HG03095 (cell line): Measurements from ENCODE around the gene KRT14.
"Not testable (repeated sequence)": the region's sequence is repeated elsewhere in the genome, so short reads cannot be mapped to it uniquely, and the experiment has no call there.

ENCODE experiments used
- ATAC-seq: cut with Tn5 transposase; IDR thresholded peaks from one replicate; pipeline ENCODE4 v1.9.1; 2021; ENCODE audit warnings: moderate library complexity; ENCODE audit not compliant: unreplicated experiment

The KRT14 gene

GRCh38 chr17:41580244-41580575 is 6.5 kb downstream of the KRT14 start:
- no peak for ATAC-seq

GRCh38 chr17:41579484-41580243 is 7.0 kb downstream of the KRT14 start:
- no peak for ATAC-seq

GRCh38 chr17:41578971-41579370 is 7.7 kb downstream of the KRT14 start:
- no peak for ATAC-seq

GRCh38 chr17:41578538-41578937 is 8.2 kb downstream of the KRT14 start:
- no peak for ATAC-seq

- not testable (repeated sequence) for ATAC-seq
These were observed 10.0 kb downstream of the KRT14 start for GRCh38 chr17:41576740-41577139.

GRCh38 chr17:41575336-41575735 is 11.4 kb downstream of the KRT14 start:
- no peak for ATAC-seq

- ATAC-seq, result no peak
These were observed 14.9 kb downstream of the KRT14 start, which contains the start of gene KRT9 for GRCh38 chr17:41571561-41572434. Gene KRT9 (minus strand): TSS chr17:41572059. CDS start chr17:41571992, 67 bp downstream.

- no peak for ATAC-seq
These were observed 19.4 kb downstream of the KRT14 start for GRCh38 chr17:41567317-41567716.

GRCh38 chr17:41565338-41565737 is 21.4 kb downstream of the KRT14 start:
- ATAC-seq, result no peak

GRCh38 chr17:41563607-41564170 is 23.0 kb downstream of the KRT14 start:
- ATAC-seq, result no peak

- no peak for ATAC-seq
These were observed 25.1 kb downstream of the KRT14 start for GRCh38 chr17:41561554-41561953.

- ATAC-seq, result no peak
These were observed 27.1 kb downstream of the KRT14 start for GRCh38 chr17:41559548-41559947.

GRCh38 chr17:41556931-41557330 is 29.8 kb downstream of the KRT14 start:
- no peak for ATAC-seq

- no peak for ATAC-seq
These were observed 30.4 kb downstream of the KRT14 start for GRCh38 chr17:41556306-41556705.

GRCh38 chr17:41555105-41555887 is 31.4 kb downstream of the KRT14 start:
- ATAC-seq, result no peak

GRCh38 chr17:41553987-41554680 is 32.6 kb downstream of the KRT14 start:
- ATAC-seq, result no peak

GRCh38 chr17:41553176-41553575 is 33.5 kb downstream of the KRT14 start:
- no peak for ATAC-seq

- ATAC-seq, result no peak
These were observed 34.2 kb downstream of the KRT14 start for GRCh38 chr17:41552455-41552854.

- ATAC-seq, result no peak
These were observed 35.3 kb downstream of the KRT14 start for GRCh38 chr17:41551365-41551764.

GRCh38 chr17:41549596-41550039 is 37.1 kb downstream of the KRT14 start:
- no peak for ATAC-seq
